H1 (cell line): ENCODE results near the gene ALDH7A1. TPM values are rescaled to one million over a fixed set of nuclear protein-coding genes. Genes with fewer than 3 reads are reported as not detected.
A peak's percentile ranks its signal among the peaks of the same experiment; 100 is the strongest.

Experiments used
- CTCF ChIA-PET: fragments of 300-600 bp; sonication (Branson Sonifier 250); formaldehyde crosslinking; loops from one replicate; lab custom pipeline; 2021; ENCODE audit not compliant: partially characterized antibody; lab: Charles Lee
- POLR2A ChIA-PET: fragments of 300-600 bp; sonication (Branson Sonifier 250); formaldehyde crosslinking; loops from one replicate; lab custom pipeline; 2021; ENCODE audit warnings: inconsistent platforms; ENCODE audit not compliant: partially characterized antibody; lab: Charles Lee
- DNase-seq, 2 experiments: peaks; one replicate each; pipeline versions ENCODE4 v3.0.0 to v3.0.0-alpha.2; 2010 to 2022; ENCODE audit warnings: low spot score in 2 of 2, low read depth in 1 of 2, mixed read lengths in 1 of 2
- FAIRE-seq: peaks from 2 replicates; lab custom pipeline; 2011; peaks lifted over from hg19 to GRCh38; lab: Jason Lieb, UNC
- H2AFZ ChIP-seq: 2 replicates; pipeline ENCODE4 v1.8.1; 2012; ENCODE audit warnings: low read length, inconsistent platforms
- H2AK5ac ChIP-seq: 2 replicates; pipeline ENCODE4 v1.6.1; 2013; ENCODE audit warnings: low read depth, low read length
- H2BK120ac ChIP-seq: replicated peaks from 2 replicates; pipeline ENCODE3; 2013; ENCODE audit warnings: low read depth, low read length, inconsistent platforms
- H2BK12ac ChIP-seq: 2 replicates; pipeline ENCODE4 v1.6.1; 2013; ENCODE audit warnings: low read depth, low read length
- H2BK15ac ChIP-seq: 2 replicates; pipeline ENCODE4 v1.6.1; 2013; ENCODE audit warnings: low read length
- H2BK20ac ChIP-seq: 2 replicates; pipeline ENCODE4 v1.6.1; 2013; ENCODE audit warnings: low read length
- H2BK5ac ChIP-seq: 2 replicates; pipeline ENCODE4 v1.6.1; 2013; ENCODE audit warnings: low read depth, low read length
- H3K14ac ChIP-seq: 2 replicates; pipeline ENCODE4 v1.6.1; 2013; ENCODE audit warnings: inconsistent platforms; ENCODE audit not compliant: insufficient read length
- H3K18ac ChIP-seq: 2 replicates; pipeline ENCODE4 v1.6.1; 2013; ENCODE audit warnings: low read length; ENCODE audit errors: extremely low read depth
- H3K23ac ChIP-seq: 2 replicates; pipeline ENCODE4 v1.6.1; 2013; ENCODE audit warnings: inconsistent platforms; ENCODE audit not compliant: insufficient read length
- H3K23me2 ChIP-seq: 2 replicates; pipeline ENCODE4 v1.6.1; 2013; ENCODE audit warnings: low read depth, low read length
- H3K27ac ChIP-seq: 2 replicates; pipeline ENCODE4 v1.6.1; 2011; ENCODE audit warnings: low read depth, low read length, inconsistent platforms
- H3K27me3 ChIP-seq, 4 experiments: replicated peaks in 1 of 4; 1 replicate in 1 of 4; 2 replicates in 3 of 4; pipeline versions ENCODE4 v1.6.1 to v1.8.1; 2011 to 2013; ENCODE audit warnings: low read length in 3 of 4, mild to moderate bottlenecking in 3 of 4, inconsistent platforms in 2 of 4, mixed read lengths in 2 of 4, moderate library complexity in 1 of 4; ENCODE audit not compliant: control insufficient read depth in 3 of 4, insufficient read depth in 3 of 4; ENCODE audit errors: extremely low read depth in 1 of 4
- H3K36me3 ChIP-seq, 4 experiments: 2 replicates each; pipeline versions ENCODE4 v1.6.1 to v1.8.1; 2011 to 2013; ENCODE audit warnings: mild to moderate bottlenecking in 4 of 4, low read length in 3 of 4, moderate library complexity in 2 of 4, control low read depth in 1 of 4, inconsistent platforms in 1 of 4; ENCODE audit not compliant: insufficient read depth in 4 of 4, control insufficient read depth in 2 of 4
- H3K4ac ChIP-seq: replicated peaks from 2 replicates; pipeline ENCODE3; 2013; ENCODE audit warnings: low read length, low read depth, mixed read lengths, inconsistent platforms; ENCODE audit not compliant: insufficient read length
- H3K4me1 ChIP-seq, 4 experiments: replicated peaks in 1 of 4; 1 replicate in 1 of 4; 2 replicates in 3 of 4; pipeline versions ENCODE4 v1.6.1 to v1.8.1; 2011 to 2013; ENCODE audit warnings: low read length in 3 of 4, inconsistent platforms in 2 of 4, mixed read lengths in 1 of 4; ENCODE audit not compliant: insufficient read depth in 4 of 4, control insufficient read depth in 3 of 4
- H3K4me2 ChIP-seq, 2 experiments: 2 replicates each; pipeline versions ENCODE4 v1.6.1 to v1.8.1; 2011 to 2013; ENCODE audit warnings: low read depth in 2 of 2, low read length in 2 of 2, control low read depth in 1 of 2, inconsistent platforms in 1 of 2, mild to moderate bottlenecking in 1 of 2; ENCODE audit not compliant: insufficient read depth in 1 of 2
- H3K4me3 ChIP-seq, 4 experiments: fragments of 200-600, 300-600 bp in 1 of 4; sonication (generic), shearing (Covaris generic), sonication (Bioruptor Twin) in 1 of 4; 2 replicates each; pipeline versions ENCODE4 v1.5.1 to v1.8.1; 2011 to 2016; ENCODE audit warnings: low read length in 4 of 4, low read depth in 3 of 4, control low read depth in 2 of 4, inconsistent platforms in 2 of 4, mild to moderate bottlenecking in 2 of 4, mixed read lengths in 1 of 4, moderate library complexity in 1 of 4; ENCODE audit not compliant: insufficient read depth in 2 of 4; ENCODE audit errors: extremely low read depth in 1 of 4
- H3K56ac ChIP-seq: replicated peaks from 2 replicates; pipeline ENCODE3; 2013; ENCODE audit warnings: low read depth, mild to moderate bottlenecking, mixed read lengths, low read length, inconsistent platforms; ENCODE audit not compliant: insufficient read length
- H3K79me1 ChIP-seq: 2 replicates; pipeline ENCODE4 v1.6.1; 2013; ENCODE audit warnings: low read depth, low read length, control low read depth
- H3K79me2 ChIP-seq, 2 experiments: 2 replicates each; pipeline versions ENCODE4 v1.6.1 to v1.8.1; 2012 to 2013; ENCODE audit warnings: low read length in 2 of 2, mild to moderate bottlenecking in 2 of 2, inconsistent platforms in 1 of 2; ENCODE audit not compliant: insufficient read depth in 2 of 2, control insufficient read depth in 1 of 2
- H3K9ac ChIP-seq, 4 experiments: replicated peaks in 1 of 4; 1 replicate in 1 of 4; 2 replicates in 3 of 4; pipeline versions ENCODE4 v1.6.1 to v1.8.1; 2011 to 2013; ENCODE audit warnings: low read depth in 3 of 4, low read length in 3 of 4, control low read depth in 2 of 4, mild to moderate bottlenecking in 2 of 4, moderate library complexity in 2 of 4, inconsistent platforms in 1 of 4; ENCODE audit errors: extremely low read depth in 1 of 4
- H3K9me3 ChIP-seq, 2 experiments: 2 replicates each; pipeline versions ENCODE4 v1.6.1 to v1.8.1; 2012 to 2013; ENCODE audit warnings: mild to moderate bottlenecking in 2 of 2, moderate library complexity in 2 of 2, control low read depth in 1 of 2, inconsistent platforms in 1 of 2, low read depth in 1 of 2, low read length in 1 of 2, mixed read lengths in 1 of 2; ENCODE audit not compliant: insufficient read depth in 2 of 2
- H4K20me1 ChIP-seq, 2 experiments: replicated peaks in 1 of 2; 2 replicates each; pipeline versions ENCODE3 to v1.8.1; 2011 to 2013; ENCODE audit warnings: inconsistent platforms in 2 of 2, low read length in 2 of 2, mild to moderate bottlenecking in 1 of 2; ENCODE audit not compliant: insufficient read depth in 2 of 2, control insufficient read depth in 1 of 2
- H4K5ac ChIP-seq: 2 replicates; pipeline ENCODE4 v1.6.1; 2013; ENCODE audit warnings: low read length, low read depth, mixed read lengths, inconsistent platforms; ENCODE audit not compliant: insufficient read length
- H4K8ac ChIP-seq: 2 replicates; pipeline ENCODE4 v1.8.0; 2013; ENCODE audit warnings: mild to moderate bottlenecking, moderate library complexity, low read length, inconsistent platforms; ENCODE audit not compliant: insufficient read depth; ENCODE audit errors: extremely low read depth
- H4K91ac ChIP-seq: replicated peaks from 2 replicates; pipeline ENCODE3; 2013; ENCODE audit warnings: low read length, mixed read lengths, inconsistent platforms; ENCODE audit not compliant: insufficient read length
- EZH2 ChIP-seq: fragments of 200-600 bp; sonication (generic); IDR thresholded peaks from 2 replicates; pipeline ENCODE4 v1.7.1; 2012; ENCODE audit warnings: low read depth, mild to moderate bottlenecking, moderate library complexity, low read length, inconsistent platforms; ENCODE audit not compliant: severe bottlenecking
- GABPA ChIP-seq: IDR thresholded peaks from 2 replicates; pipeline ENCODE4 v1.6.1; 2011; ENCODE audit warnings: mild to moderate bottlenecking, low read length, moderate library complexity, borderline replicate concordance; ENCODE audit not compliant: insufficient read depth
- GTF2F1 ChIP-seq: IDR thresholded peaks from 2 replicates; pipeline ENCODE4 v1.6.1; 2012; ENCODE audit warnings: low read depth, low read length, improper control_type of control experiment, borderline replicate concordance
- KDM4A ChIP-seq: IDR thresholded peaks from one replicate; pipeline ENCODE4 v1.7.1; 2012; ENCODE audit warnings: low read depth, mild to moderate bottlenecking, moderate library complexity, low read length, inconsistent platforms; ENCODE audit not compliant: severe bottlenecking
- RAD21 ChIP-seq, 2 experiments: IDR thresholded peaks in 1 of 2; conservative IDR thresholded peaks in 1 of 2; 2 replicates each; pipeline ENCODE4 v1.6.1; 2011; ENCODE audit warnings: low read depth in 2 of 2, low read length in 2 of 2, improper control_type of control experiment in 1 of 2, inconsistent platforms in 1 of 2, mild to moderate bottlenecking in 1 of 2, moderate library complexity in 1 of 2
- WGBS, 2 experiments: shearing (Covaris generic) in 1 of 2; methylation state at CpG; one replicate each; pipeline versions ENCODE4 v1.1.6 to v1.1.7; 2013 to 2015; ENCODE audit warnings: low lambda C conversion rate in 2 of 2, mixed read lengths in 2 of 2, inconsistent platforms in 1 of 2, low coverage in 1 of 2, missing lambda C conversion rate in 1 of 2; ENCODE audit not compliant: insufficient replicate concordance in 2 of 2, insufficient coverage in 1 of 2, insufficient read length in 1 of 2; ENCODE audit errors: extremely low coverage in 1 of 2, missing lambda C conversion rate in 1 of 2; 5-methylcytosine and 5-hydroxymethylcytosine counted together
- polyA plus RNA-seq, 7 experiments: library from polyadenylated mRNA; depleted of rRNA in 3 of 7; stranded (reverse) in 5 of 7; unstranded in 2 of 7; fragments of >200 nt in 5 of 7; fragments of 200-250 nt in 2 of 7; gene quantifications; 1 replicate in 5 of 7; 2 replicates in 1 of 7; 4 replicates in 1 of 7; pipeline versions ENCODE4 v1.2.1 to v1.2.3, GENCODE V29; 2011 to 2013; ENCODE audit warnings: missing spikeins in 2 of 7, mixed read lengths in 2 of 7
- total RNA-seq: library from RNA; stranded (reverse); fragmentation: NEBNext Ultra II Directional; extraction: Animal tissue kit (Norgen Biotek cat#: 25700); gene quantifications from 2 replicates; pipeline ENCODE4 v1.2.1, GENCODE V29; 2021

The ALDH7A1 gene
- total and polyA plus RNA-seq, 2 of the 8 experiments (the other 6 are each of a cell fraction or from before 2014, with no cell fraction given), result 99.6 to 225 TPM

DNA sequence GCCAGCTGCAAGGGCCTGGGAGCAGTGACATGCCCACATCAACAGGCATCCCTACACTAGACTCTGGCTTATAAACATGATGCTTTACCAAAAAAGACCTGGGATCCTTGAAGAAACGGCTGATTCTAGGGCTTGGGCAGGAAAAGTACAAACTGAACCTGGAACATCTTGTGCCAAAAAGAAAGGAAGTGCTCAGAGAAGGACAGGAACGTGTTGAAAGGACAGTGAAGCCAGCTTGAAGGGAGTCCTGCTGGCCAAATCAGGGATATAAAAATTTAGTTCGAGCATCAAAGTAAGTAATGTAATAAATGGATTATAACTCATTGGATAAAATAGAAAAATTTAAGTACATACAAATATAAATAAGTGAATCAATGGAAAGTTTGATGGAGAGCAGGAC is 58.1 kb downstream of the ALDH7A1 start:
- Histone ChIP-seq H3K23me2 (no peaks in the 10 kb centered on the region), H3K9ac (no peak overlapping the region), H4K91ac (no peak overlapping the region), H2BK15ac (no peak overlapping the region), H4K20me1 (no peaks in the 10 kb centered on the region), H2BK120ac (no peak overlapping the region), H3K18ac (no peak overlapping the region), H3K27me3 (no peaks in the 10 kb centered on the region), H2BK12ac (no peak overlapping the region), H3K14ac (no peak overlapping the region), H3K79me1 (no peaks in the 10 kb centered on the region), H2BK5ac (no peak overlapping the region), H3K4me1 (peaks cover 0 to 2% (median under 1%) of the 10 kb centered on the region in 4 experiments; a peak in 3 of 7 replicates), H4K8ac (no peak overlapping the region), H2BK20ac (no peak overlapping the region), H3K23ac (no peak overlapping the region), H2AK5ac (no peak overlapping the region), H3K79me2 (no peaks in the 10 kb centered on the region), H3K9me3 (no peaks in the 10 kb centered on the region), H3K4ac (no peak overlapping the region), H3K4me3 (no peak overlapping the region), H3K4me2 (no peak overlapping the region), H4K5ac (no peak overlapping the region), H3K27ac (no peak overlapping the region), H3K36me3 (no peaks in the 10 kb centered on the region), H2AFZ (no peak overlapping the region), H3K56ac (no peak overlapping the region)
- ChIA-PET CTCF (interaction anchor here (1.8 to 7.7 kb wide), 5 partner anchors 36 to 198 kb away, joined by 7 to 76 read pairs (median 14); no protein-coding TSS in a partner anchor), POLR2A (interaction anchor here (0.9 kb wide), 1 partner anchor 58 kb away, joined by 3 read pairs; the partner anchor contains the start of gene ALDH7A1)
- TF ChIP-seq EZH2 (no peak), GTF2F1 (no peak), KDM4A (no peak), RAD21 (IDR thresholded peaks at IDR 0.05 in 1 of 2, conservative IDR thresholded peaks at IDR 0.05 in 1 of 2; ENCODE audit: low read depth in 2 of 2, low read length in 2 of 2) (no peak), GABPA (no peak)
- WGBS, 2 experiments, result 93% methylated on average over 3 of the region's 3 CpGs; no CpG with 5 or more reads in 1 of the 2 experiments
- no peak for FAIRE-seq
- DNase-seq, result peak in 1 of 2 experiments; percentile 22
